ENCODE results near the gene EVC.

The EVC gene

DNA sequence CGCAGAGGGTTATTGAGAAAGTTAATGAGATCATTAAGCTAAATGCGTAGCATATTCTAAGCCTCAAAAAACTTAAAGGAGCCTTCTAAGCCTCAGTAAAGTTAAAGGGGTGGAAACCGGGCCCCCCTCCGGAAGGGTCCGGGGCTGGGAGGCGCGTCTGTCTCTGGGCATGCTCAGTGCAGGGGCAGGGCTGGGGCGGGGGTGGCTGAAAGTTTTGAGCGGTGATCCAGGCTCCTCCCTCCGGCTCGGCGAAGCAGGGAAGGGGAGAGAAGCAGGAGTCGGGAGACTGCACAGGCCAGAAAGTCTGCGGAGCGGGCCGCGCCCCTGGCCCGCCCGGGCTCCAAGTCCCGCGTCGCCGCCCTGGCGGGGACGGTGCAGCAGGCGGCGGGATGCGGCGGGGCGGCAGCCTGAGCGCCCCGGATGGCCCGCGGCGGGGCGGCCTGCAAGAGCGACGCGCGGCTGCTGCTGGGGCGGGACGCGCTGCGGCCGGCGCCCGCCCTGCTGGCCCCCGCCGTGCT lies at the start of gene EVC:
TSS of gene EVC (plus strand) at position 241 of the 518 bp plus-strand sequence. CDS start at position 421, 180 bp downstream.
- DNase-seq = no peak

DNA sequence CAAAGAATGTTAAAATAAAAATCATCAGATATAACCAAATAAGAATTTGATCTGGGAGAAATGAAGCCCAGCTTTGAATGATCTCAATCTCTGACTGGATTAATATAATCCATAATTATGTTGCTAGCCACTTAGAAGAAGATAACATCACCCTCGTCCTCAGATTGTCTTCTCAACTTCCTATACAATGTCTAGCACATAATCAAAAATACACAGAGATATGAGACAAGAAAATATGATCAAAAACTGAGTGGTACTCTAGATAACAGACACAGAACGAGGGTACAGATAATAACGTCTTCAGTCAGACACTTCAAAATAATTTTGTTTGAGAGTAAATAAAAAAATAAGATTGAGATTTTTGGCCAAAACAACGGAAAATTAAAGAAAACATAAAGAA lies 49.8 kb upstream of the EVC start:
- no peak for DNase-seq

DNA sequence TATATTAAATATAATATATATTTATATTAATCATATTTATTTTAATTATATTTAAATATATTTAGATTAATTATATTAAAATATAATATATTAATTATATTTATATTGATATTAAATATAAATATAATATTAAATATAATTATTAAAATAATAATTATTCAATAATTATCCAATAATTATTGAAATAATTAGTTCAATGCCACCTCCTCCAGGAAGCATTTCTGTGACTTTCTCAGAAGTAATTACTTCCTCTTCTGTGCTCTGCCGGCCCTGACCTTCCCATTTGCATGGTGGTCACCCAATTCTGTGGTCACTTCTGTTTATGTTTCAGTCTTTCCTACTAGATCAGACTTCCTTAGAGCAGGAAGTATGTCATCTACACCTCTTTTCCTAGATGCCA lies 48.4 kb upstream of the EVC start:
- no peak for DNase-seq

DNA sequence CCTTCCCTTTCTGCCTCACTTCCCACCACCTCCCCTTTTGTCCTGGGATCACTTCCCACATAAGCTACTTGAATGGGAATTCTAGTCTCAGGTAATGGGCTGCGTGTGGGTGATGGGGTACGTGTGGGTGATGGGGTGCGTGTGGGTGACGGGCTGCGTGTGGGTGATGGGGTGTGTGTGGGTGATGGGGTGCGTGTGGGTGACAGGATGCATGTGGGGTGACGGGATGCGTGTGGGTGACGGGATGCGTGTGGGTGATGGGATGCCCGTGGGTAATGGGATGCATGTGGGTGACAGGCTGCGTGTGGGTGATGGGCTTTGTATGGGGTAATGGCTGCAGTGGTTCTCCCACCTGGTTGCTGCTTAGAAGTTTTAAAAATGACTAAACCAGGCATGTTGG lies 46.2 kb upstream of the EVC start:
- no peak for DNase-seq

DNA sequence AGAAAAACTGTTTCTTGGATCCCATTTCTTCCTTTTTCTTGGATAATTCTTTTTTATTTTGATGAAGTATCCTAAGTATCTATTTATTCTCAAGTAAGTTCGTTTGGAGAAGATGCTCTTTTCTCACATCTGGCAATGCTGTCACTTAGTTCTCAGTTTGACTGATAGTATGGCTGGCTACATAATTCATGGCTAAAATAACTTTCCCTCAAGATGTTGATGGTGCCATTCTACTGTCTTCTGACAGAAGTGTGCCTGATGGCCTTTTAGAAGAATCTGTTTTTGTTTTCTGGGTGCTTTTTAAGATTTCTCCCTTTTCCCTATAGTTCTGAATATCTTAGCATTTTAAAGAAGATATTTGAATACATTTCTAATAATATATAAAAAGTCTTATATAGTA lies 44.3 kb upstream of the EVC start:
- no peak for DNase-seq

DNA sequence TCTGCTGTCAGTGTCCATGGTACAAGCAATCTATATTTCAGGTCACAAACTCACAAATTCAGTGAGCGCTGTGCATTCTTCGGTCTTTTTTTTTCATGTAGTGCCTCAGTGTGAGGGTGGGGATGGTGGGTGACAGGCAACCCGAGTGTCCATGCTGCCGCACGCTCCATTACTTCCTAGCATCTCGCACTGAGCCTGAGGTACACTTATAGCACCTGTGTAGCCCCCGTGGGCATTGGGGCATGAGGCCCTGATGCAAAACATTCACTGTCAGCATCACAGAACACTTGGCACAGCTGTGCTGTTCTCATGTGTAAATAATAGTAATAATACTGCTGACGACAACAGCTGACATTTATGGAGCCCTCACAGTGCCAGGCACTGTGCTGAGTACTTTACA lies 34.2 kb upstream of the EVC start:
- no peak for DNase-seq

DNA sequence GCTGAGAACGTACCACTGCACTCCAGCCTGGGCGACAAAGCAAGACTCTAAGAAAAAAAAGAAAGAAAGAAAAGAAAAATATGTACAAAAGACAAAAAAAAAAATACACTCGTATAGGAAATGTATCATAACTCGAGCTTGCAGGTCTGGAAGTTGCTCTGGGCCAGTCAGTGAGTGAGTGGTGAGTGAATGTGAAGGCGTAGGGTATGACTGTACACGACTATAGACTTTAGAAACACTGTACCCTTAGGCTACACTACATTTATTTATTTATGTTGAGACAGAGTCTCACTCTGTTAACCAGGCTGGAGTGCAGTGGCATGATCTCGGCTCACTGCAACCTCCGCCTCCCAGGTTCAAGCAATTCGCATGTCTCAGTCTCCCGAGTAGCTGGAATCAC lies 32.0 kb upstream of the EVC start:
- no peak for DNase-seq

DNA sequence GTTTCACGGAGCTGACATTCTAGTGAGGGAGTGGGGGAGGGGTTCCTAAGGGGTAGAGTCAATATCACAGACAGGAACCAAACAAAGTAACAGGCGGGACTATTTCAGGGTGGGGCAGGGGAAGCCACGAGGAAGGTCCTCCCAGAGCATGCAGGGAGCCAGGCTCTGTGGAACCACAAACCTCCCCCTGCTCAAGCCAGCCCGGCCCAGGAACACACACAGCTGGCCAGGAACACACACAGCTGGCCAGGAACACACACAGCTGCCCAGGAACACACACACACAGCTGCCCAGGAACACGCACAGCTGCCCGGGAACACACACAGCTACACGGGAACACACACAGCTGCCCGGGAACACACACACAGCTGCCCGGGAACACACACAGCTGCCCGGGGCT lies 27.4 kb upstream of the EVC start:
- DNase-seq = no peak

DNA sequence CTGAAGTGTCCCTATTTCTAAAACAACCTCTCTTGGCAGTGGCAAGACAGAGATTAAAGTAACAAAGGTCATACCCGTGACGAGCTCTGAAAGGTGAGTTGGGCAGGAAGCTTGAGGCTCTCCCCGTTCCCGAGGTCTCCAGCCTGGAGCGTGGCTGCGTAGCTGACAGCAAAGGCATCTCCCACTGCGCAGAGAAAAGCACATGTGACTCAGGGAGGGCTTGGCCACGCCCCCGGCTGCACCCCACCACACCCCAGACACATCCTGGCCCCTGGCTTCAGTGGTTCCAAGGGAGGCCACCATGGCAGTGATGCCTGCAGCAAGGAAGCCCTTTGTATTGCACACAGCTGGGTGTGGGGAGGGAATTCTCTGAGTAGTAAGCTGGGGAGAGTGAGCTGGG lies 25.7 kb upstream of the EVC start:
- no peak for DNase-seq

DNA sequence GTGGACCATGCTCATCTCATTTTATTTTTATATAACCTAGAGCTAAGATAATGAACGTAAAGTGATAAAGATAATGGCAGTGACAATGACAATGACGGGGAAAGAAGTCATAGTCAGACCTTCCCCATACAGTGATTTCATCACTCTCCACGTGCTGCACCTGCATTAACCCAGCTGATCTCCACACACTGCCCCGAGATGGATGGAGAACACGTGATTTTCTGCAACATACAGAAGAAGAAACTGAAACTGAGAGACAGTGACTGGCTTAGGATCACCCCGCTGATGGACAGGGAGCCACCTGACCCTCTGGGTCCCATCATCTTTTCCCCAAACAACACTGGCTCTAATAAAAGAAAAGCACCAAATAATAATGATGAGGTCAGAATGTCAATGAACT lies 24.7 kb upstream of the EVC start:
- no peak for DNase-seq

DNA sequence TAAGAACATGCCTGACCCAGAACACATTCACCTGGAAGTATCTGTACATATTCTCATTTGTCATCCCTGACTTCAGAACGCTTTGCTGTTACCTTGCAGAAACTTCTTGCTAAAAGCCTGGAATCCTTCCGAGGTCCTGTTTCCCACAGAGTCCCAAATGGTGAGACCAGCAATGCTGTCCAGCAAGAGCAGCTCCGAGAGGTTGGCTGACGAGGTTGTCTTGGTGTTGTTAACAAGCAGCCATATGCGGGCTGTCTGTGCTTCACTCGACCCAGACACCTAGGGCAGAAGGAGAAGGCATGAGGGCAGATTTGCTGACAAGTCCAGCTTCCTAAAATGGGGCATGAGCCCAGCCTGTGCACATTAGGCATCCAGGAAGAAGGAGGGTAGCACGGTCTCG lies 21.9 kb upstream of the EVC start:
- DNase-seq = no peak

DNA sequence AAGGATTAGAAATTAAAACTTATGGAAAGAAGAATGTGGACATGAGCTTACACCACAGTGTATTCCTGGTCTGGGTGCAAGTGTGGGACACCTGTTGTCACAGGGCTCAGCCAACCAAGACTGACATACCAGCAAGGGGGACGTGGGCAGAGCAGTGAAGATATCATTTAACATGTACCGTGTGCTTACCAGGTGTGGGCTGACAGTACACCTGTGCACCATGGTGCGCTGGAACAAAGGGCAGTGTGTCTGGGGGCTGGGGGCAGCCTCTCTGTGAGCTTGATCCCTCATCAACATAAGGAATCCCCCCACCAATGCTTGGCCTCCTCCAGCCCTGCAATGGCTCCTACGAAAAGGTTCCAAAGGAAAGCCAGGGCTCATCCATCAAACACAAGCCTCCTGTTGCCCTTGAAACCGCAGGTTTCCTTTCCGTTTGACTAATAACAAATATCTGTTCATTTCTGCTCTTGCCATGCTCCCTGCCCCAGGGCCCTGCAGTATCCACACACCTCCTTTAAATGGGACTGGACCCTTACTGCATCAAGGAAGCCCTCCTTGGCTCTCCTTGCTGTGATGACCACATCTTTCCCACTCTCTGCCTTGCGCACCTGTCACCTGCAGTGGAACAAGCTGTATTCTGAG lies 19.4 kb upstream of the EVC start:
- DNase-seq = no peak

DNA sequence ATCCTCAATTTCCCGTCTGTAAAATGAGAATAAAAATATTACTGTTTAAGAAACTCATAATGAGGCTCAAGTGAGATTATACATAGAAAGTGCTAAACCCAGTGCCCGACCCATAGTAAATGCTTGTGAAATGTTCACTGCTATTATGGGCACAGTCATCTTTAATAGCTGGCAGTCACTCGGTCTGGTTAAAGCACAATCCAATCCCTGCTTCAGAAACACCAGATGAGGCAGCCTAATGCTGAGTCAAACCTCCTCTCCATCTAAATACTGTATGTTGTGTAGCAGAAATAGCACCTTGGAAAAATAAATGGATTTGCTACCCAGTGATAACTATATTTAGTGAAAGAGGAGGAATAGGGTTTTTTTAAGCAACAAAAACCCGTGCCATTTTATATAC lies 17.1 kb upstream of the EVC start:
- no peak for DNase-seq

DNA sequence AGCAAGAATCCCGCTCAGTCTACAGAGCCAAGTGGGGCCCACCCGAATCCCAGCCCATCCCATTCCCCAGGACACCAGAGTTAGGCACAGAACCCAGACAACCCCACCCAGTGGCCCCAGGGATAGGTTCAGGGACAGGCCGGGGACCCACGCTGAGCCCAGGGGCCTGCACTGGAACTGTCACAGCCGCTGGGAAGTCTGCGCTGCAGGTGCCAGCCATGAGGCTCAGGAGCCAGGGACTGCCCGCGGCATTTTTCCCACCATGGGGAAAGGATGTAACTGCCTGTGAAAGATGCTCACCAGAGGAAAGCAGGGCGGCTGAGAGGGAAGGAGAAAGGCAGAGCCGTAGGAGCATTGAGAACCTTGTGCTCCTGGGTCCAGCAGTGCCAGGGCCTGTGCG lies 14.7 kb upstream of the EVC start:
- no peak for DNase-seq

DNA sequence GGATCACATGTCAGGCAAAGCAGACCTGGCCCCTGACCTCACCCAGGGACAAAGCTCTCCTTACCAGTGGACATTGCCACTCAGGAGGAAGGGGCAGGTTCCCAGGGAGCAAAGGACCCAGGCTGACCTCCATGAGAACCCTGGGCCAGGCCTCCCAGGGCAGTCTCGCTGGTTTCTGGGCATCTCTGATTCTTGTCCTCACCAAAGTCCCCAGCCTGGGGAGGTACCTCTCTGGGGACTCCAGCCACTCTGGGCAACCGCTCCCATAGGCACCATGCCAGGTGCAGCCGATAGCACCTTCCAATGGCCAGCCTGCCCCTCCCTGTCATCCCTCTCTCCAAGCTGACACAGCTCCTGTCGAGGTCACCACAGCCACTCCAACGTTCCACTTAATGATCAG lies 10.5 kb upstream of the EVC start:
- DNase-seq = peak; percentile 36

DNA sequence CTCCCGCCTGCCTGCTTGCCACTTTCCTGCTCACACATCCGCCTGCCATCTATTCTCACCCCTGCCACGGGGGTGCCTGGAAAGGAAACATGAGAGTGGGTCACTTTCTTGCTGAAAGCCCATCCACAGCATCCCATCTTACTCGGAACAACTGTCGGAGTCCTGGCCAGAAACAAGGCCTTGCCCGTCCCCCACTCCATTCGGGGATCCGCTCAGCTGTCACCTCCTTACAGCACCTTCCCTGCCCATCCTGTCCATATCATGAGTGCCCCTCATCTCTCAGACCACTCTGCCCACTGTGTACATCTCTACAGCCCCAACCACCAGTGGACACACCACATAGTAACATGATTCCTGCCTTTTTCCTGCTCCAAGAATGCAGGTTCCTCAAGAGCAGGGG lies 9.0 kb upstream of the EVC start:
- DNase-seq = no peak

DNA sequence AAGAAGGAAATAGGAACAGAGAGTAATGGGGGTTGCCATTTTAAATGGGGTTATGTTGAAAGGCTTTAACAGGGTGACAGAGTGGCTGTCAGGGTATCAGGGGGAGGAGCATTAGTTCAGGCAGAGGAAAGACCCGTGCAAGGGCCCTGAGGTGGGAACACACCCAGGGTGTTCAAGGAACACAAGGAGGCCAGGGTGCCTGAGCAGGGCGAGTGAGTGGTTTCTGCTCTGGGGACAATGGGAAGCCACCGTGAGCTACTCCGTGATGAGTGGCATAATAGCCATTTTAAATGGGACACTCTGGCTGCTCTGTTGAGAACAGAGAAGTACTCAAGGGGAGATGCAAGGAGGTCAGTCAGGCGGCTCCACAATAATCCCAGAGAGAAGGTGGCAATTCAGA lies 7.2 kb upstream of the EVC start:
- no peak for DNase-seq

DNA sequence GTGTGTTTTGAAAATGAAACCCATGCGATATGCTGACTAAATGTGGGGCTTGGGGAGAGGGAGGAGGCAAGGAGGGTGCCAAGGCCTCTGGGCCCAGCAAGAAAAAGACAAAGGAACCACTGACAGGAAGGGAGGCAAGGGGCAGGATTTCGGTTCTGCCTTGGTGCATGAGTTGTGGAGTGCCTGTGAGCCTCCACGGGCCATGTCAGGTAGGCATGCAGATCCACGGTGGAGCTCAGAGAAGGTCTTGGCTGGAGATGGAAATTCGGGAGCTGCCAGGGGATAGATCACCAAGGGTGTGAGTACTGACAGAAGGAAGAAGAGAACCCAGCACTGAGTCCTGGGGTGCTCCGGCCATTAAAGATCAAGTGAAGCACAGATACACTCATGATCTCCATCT lies 6.7 kb upstream of the EVC start:
- DNase-seq = no peak

DNA sequence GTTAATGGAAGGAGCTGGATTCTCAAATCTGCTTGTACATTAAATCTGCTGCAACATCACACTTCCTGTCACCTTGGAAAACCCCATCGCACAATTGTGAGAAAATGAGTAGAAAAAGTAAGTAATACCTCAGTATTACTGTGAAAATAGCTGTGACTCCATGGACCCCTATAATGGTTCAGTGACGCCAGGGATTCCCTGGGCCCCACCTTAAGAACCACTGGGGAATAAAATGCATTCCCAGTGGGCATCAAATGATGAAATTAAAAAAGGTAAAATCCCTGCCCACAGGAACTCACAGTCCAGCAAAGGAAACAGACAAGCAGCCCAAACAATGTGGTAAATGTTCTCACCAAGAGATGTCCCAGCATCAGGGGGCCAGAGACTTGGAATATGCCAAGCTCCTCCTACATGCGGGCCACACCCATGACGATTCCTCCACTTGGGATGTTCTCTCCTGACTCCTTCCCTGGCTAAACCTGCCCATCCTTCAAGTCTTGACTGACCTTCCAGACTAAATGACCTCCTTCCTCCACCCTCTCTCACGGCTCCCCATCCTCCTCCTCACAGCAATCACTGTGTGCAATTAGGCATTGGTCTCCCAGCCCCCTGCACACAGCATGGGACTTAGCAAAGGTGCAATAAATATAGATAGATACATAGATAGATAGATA lies 5.2 kb upstream of the EVC start:
- DNase-seq = no peak

DNA sequence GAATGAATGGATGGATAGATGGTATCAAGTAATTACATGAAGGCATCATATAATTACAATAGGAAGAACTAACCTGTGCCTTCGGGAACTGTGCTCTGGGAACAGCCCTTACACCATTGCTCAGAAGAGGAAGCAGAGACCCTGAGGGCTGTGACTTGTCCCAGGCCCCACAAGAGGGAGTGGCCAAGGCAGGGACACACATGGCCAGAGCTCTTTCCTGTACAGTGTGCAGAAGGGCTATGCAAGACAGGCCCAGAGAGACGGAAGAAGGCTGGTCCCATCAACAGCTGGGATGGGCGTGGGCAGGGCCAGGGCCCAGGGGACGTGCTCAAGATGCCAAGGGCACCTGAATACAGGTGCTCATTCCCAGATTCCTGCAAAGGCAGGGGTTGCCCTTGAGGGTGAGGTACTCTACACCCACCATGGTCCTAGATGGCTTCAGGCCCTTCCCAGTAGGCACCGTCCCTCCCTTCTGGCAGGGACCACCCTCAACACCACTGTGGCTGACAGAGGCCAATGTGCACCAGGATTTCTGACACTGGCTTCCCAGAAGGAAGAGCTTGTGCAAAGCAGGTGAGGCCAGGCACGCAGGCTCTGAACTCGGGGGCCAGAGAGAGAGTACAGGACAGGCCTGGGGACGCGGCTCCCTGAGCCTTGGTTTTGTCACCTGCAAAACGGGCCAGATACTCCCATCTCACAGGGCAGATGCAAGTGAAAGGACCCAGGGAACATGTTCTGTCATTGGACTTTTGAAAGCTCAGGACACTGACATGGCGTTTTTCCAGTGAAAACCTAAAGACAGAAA lies 4.3 kb upstream of the EVC start:
- no peak for DNase-seq

DNA sequence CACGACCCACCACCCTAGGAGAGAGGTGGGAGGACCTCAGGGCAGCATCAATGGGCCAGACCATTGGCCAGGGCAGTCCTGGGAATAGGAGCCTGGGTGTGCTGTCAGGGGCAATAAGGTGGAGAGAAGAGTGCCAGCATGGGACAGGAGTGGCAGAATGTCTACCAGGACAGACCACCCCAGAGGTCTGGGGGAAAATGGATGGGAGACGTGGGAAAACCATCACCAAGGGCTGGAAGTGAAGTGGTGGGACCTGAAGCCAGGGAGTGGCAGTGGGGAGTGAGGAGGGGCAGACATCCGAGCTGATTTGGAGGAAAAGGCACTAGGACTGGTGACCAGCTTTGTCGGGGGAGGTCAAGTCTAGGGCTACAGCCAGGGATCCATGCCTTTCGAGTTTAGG lies 3.6 kb upstream of the EVC start:
- no peak for DNase-seq

DNA sequence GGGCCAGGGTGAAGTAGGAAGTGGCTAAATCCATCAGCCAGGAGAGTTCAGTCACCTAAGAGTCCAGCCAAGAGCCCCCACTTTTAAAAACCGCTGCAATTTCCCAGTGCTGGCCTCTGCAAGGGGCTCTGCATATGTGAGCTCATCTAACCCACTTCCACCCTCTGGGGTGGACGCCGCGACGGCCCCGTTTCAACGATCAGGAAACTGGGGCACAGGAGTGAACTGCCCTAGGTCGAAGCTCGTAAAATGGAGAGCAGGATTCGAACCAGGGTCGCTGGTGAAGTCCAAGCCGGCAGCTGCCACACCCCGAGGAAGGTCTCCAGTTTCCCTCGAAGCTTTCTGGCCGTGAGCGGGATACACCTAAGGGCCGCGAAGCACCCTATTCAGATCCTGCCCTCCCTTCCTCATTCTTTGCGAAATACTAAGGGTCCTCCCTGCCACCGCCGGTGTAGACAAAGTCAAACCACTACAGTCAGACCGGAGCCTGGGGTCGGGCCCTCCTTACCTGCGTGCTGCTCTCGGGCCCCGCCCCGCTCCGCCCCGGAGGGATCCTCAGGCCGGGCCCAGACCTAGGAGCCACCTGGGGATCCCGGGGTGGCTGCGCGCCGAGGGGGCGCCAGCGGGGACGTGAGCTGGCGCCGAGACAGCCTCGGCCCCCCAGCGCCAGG lies 3.1 kb upstream of the EVC start:
- no peak for DNase-seq

DNA sequence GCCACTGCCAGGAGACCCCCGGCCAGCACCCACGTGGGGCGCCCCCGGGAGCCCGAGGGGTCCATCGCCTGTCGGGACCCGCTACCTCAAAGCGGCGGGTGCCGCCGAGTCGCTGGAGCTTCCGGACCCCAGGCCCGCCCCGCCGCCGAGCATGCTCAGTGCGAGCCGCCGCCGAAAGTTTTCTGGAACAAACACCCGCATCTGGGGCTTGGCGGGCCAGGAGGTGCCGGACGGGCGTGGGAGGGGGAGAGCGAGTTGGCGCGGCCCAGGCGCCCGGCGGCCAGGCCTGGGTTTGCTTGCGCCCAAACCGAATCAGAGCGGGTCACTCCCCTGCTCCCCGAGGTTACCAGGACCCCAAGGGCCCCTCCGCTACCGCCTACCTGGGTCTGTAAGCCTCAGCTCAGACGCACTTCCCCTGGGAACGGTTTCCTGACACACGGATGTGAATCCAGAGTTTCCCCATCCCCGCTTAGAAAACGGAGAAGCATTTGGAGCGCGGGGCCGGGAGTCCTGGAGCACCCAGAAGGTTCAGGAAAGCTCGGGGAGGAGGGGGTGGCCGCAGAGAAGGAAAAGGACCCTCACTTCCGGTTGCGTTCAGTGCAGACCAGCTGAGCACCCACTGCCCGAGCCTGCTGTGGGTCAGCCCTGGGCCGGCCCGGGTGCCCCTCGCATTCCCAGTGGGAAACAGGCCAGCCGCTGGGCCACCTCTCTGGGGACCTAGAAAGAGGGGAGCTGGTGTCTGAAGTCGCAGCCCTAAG lies 2.4 kb upstream of the EVC start, which contains the start of gene EVC2:
TSS of gene EVC2 (minus strand) at position 111 of the 758 bp plus-strand sequence. CDS start at position 65, 46 bp downstream.
- no peak for DNase-seq
